Activated CD4-positive, alpha-beta T cell treated with anti-CD3 and anti-CD28 coated beads, Interleukin-2, amount 10 ng/mL, durations not matched to agents 7 days and 5 days (primary cell): Measurements from ENCODE around the gene TM9SF3. TPM values are rescaled to one million over a fixed set of nuclear protein-coding genes. Genes with fewer than 3 reads are reported as not detected.

Experiments
- CTCF ChIA-PET: fragments of 350-600 bp; sonication (Branson Sonifier 250); formaldehyde crosslinking; loops from one replicate; lab custom pipeline; 2021; ENCODE audit warnings: antibody characterized with exemption; lab: Charles Lee
- POLR2A ChIA-PET: fragments of 350-600 bp; sonication (Branson Sonifier 250); formaldehyde crosslinking; loops from one replicate; lab custom pipeline; 2021; ENCODE audit warnings: antibody characterized with exemption; lab: Charles Lee
- DNase-seq: peaks from one replicate; pipeline ENCODE4 v3.0.0-alpha.2; 2020
- H3K27ac Mint-ChIP-seq: one replicate; pipeline ENCODE4 v1.8.0; 2021; ENCODE audit warnings: mild to moderate bottlenecking, moderate library complexity, mixed read lengths
- H3K27me3 Mint-ChIP-seq: one replicate; pipeline ENCODE4 v1.8.0; 2021; ENCODE audit warnings: mixed read lengths
- H3K36me3 Mint-ChIP-seq: one replicate; pipeline ENCODE4 v1.8.0; 2021; ENCODE audit warnings: low read depth, mixed read lengths
- H3K4me1 Mint-ChIP-seq: one replicate; pipeline ENCODE4 v1.8.0; 2021; ENCODE audit warnings: mixed read lengths
- H3K4me3 Mint-ChIP-seq: one replicate; pipeline ENCODE4 v1.8.0; 2021; ENCODE audit warnings: mild to moderate bottlenecking, moderate library complexity, mixed read lengths
- H3K9me3 Mint-ChIP-seq: one replicate; pipeline ENCODE4 v1.8.0; 2021; ENCODE audit warnings: mixed read lengths
- total RNA-seq, 2 experiments: library from RNA; stranded (reverse); gene quantifications; one replicate each; pipeline ENCODE4 v1.2.3, GENCODE V29; 2021

Gene TM9SF3
- total RNA-seq, 2 experiments from 2014 or later = 73.5 to 76.1 TPM

- no peaks in the 10 kb centered on the region for H3K36me3 Mint-ChIP-seq
- no peaks in the 10 kb centered on the region for H3K4me1 Mint-ChIP-seq
- ChIA-PET POLR2A (no interaction called here), CTCF (interaction anchor here (0.6 kb wide), 1 partner anchor 36 kb away, joined by 3 read pairs; no protein-coding TSS in a partner anchor)
- no peak for DNase-seq
- H3K27me3 Mint-ChIP-seq = peaks cover 10% of the 10 kb centered on the region
- H3K4me3 Mint-ChIP-seq = no peak overlapping the region
- no peak overlapping the region for H3K27ac Mint-ChIP-seq
- H3K9me3 Mint-ChIP-seq = no peaks in the 10 kb centered on the region
These were observed 92.1 kb downstream of the TM9SF3 start for GRCh38 chr10:96494694-96495093.

- Mint-ChIP-seq H3K27me3 (peaks cover 10% of the 10 kb centered on the region), H3K4me1 (no peaks in the 10 kb centered on the region), H3K27ac (no peak overlapping the region), H3K9me3 (no peaks in the 10 kb centered on the region), H3K36me3 (no peaks in the 10 kb centered on the region), H3K4me3 (no peak overlapping the region)
- ChIA-PET CTCF (no interaction called here), POLR2A (no interaction called here)
- DNase-seq = no peak
These were observed 92.8 kb downstream of the TM9SF3 start for GRCh38 chr10:96493871-96494525.

GRCh38 chr10:96493254-96493653 lies 93.6 kb downstream of the TM9SF3 start:
- H3K4me1 Mint-ChIP-seq = no peaks in the 10 kb centered on the region
- H3K9me3 Mint-ChIP-seq = no peaks in the 10 kb centered on the region
- peaks cover 10% of the 10 kb centered on the region for H3K27me3 Mint-ChIP-seq
- H3K27ac Mint-ChIP-seq = no peak overlapping the region
- ChIA-PET CTCF (no interaction called here), POLR2A (no interaction called here)
- DNase-seq = no peak
- H3K4me3 Mint-ChIP-seq = no peak overlapping the region
- H3K36me3 Mint-ChIP-seq = no peaks in the 10 kb centered on the region

- no peaks in the 10 kb centered on the region for H3K36me3 Mint-ChIP-seq
- H3K4me3 Mint-ChIP-seq = no peak overlapping the region
- DNase-seq = no peak
- H3K4me1 Mint-ChIP-seq = no peaks in the 10 kb centered on the region
- H3K9me3 Mint-ChIP-seq = no peaks in the 10 kb centered on the region
- H3K27ac Mint-ChIP-seq = no peak overlapping the region
- H3K27me3 Mint-ChIP-seq = peaks cover 5% of the 10 kb centered on the region
- ChIA-PET POLR2A (no interaction called here), CTCF (interaction anchor here (1.3 to 2.6 kb wide), 2 partner anchors 10 to 22 kb away, joined by 3 to 11 read pairs; partner anchors contain the start of gene TLL2)
These were observed 95.5 kb downstream of the TM9SF3 start for GRCh38 chr10:96491303-96491702.

GRCh38 chr10:96488161-96488935 lies 98.5 kb downstream of the TM9SF3 start:
- Mint-ChIP-seq H3K27ac (no peak overlapping the region), H3K36me3 (no peaks in the 10 kb centered on the region), H3K9me3 (no peaks in the 10 kb centered on the region), H3K4me3 (no peak overlapping the region), H3K27me3 (peaks cover 11% of the 10 kb centered on the region), H3K4me1 (no peaks in the 10 kb centered on the region)
- DNase-seq = no peak
- POLR2A ChIA-PET = no interaction called here
- CTCF ChIA-PET = no interaction called here

GRCh38 chr10:96482815-96483588 lies 103.8 kb downstream of the TM9SF3 start:
- Mint-ChIP-seq H3K4me1 (no peaks in the 10 kb centered on the region), H3K4me3 (no peak overlapping the region), H3K9me3 (no peaks in the 10 kb centered on the region), H3K27ac (no peak overlapping the region), H3K27me3 (peaks cover 17% of the 10 kb centered on the region), H3K36me3 (no peaks in the 10 kb centered on the region)
- CTCF ChIA-PET = no interaction called here
- POLR2A ChIA-PET = no interaction called here
- no peak for DNase-seq

- DNase-seq = no peak
- Mint-ChIP-seq H3K36me3 (no peaks in the 10 kb centered on the region), H3K27ac (no peak overlapping the region), H3K4me1 (no peaks in the 10 kb centered on the region), H3K27me3 (peaks cover 12% of the 10 kb centered on the region), H3K9me3 (no peaks in the 10 kb centered on the region), H3K4me3 (no peak overlapping the region)
- POLR2A ChIA-PET = no interaction called here
- CTCF ChIA-PET = no interaction called here
These were observed 108.5 kb downstream of the TM9SF3 start for GRCh38 chr10:96478355-96478754.

- no peaks in the 10 kb centered on the region for H3K4me1 Mint-ChIP-seq
- H3K9me3 Mint-ChIP-seq = no peaks in the 10 kb centered on the region
- CTCF ChIA-PET = no interaction called here
- POLR2A ChIA-PET = no interaction called here
- H3K36me3 Mint-ChIP-seq = no peaks in the 10 kb centered on the region
- no peak overlapping the region for H3K4me3 Mint-ChIP-seq
- H3K27me3 Mint-ChIP-seq = peaks cover 13% of the 10 kb centered on the region
- no peak for DNase-seq
- H3K27ac Mint-ChIP-seq = no peak overlapping the region
These were observed 112.9 kb downstream of the TM9SF3 start for GRCh38 chr10:96473866-96474265.

GRCh38 chr10:96470116-96470743 lies 116.6 kb downstream of the TM9SF3 start:
- H3K36me3 Mint-ChIP-seq = no peaks in the 10 kb centered on the region
- H3K4me3 Mint-ChIP-seq = no peak overlapping the region
- H3K4me1 Mint-ChIP-seq = no peaks in the 10 kb centered on the region
- peaks cover 23% of the 10 kb centered on the region for H3K27me3 Mint-ChIP-seq
- CTCF ChIA-PET = no interaction called here
- no peaks in the 10 kb centered on the region for H3K9me3 Mint-ChIP-seq
- peak; percentile 23 for DNase-seq
- POLR2A ChIA-PET = no interaction called here
- H3K27ac Mint-ChIP-seq = no peak overlapping the region

- ChIA-PET CTCF (no interaction called here), POLR2A (no interaction called here)
- no peak overlapping the region for H3K4me3 Mint-ChIP-seq
- DNase-seq = no peak
- H3K9me3 Mint-ChIP-seq = no peaks in the 10 kb centered on the region
- H3K4me1 Mint-ChIP-seq = no peaks in the 10 kb centered on the region
- H3K36me3 Mint-ChIP-seq = no peaks in the 10 kb centered on the region
- H3K27ac Mint-ChIP-seq = no peak overlapping the region
- H3K27me3 Mint-ChIP-seq = peaks cover 19% of the 10 kb centered on the region
These were observed 118.0 kb downstream of the TM9SF3 start for GRCh38 chr10:96468845-96469244.
